ENCODE data around the gene ALDH1A2. TPM values are rescaled to one million over a fixed set of nuclear protein-coding genes. Genes with fewer than 3 reads are reported as not detected.

ALDH1A2 gene
- total RNA-seq, 1 experiment from 2014 or later = 0.22 TPM

DNA sequence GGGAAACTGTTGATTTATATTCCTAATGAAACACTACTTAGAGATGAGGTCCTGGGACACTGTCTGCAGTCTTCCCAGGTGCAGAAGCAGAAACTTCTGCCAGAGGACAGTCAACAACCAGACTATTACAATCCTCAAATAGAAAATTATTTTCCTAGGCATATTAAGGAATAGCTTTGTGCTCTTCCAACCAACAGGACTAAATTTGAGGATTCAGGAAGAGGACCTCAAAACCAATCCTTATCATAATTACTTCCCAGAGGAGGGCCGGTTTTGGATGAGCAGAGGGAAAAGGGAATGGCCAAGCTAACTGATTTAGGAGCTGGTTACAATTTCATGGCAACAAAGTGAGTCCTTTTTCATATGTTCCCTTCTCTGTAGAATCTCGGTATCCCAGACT, 21.0 kb downstream of the ALDH1A2 start:
- Histone ChIP-seq H3K27me3 (ENCODE audit: low read length) (no peaks in the 10 kb centered on the region), H3K27ac (ENCODE audit: low read length) (no peak overlapping the region), H3K79me2 (ENCODE audit: low read length) (no peaks in the 10 kb centered on the region), H3K36me3 (ENCODE audit: low read depth, low read length) (no peaks in the 10 kb centered on the region), H3K4me2 (ENCODE audit: low read length) (no peak overlapping the region), H3K4me3 (ENCODE audit: low read length) (no peak overlapping the region), H3K9me2 (replicated peaks; ENCODE audit: low read length) (no peaks in the 10 kb centered on the region), H4K20me1 (ENCODE audit: low read length) (no peaks in the 10 kb centered on the region), H2AFZ (ENCODE audit: low read length) (no peak overlapping the region), H3K9me3 (ENCODE audit: low read length) (no peaks in the 10 kb centered on the region), H3K9ac (ENCODE audit: low read length) (no peak overlapping the region), H3F3A (ENCODE audit: low read length, unreplicated experiment) (no peaks in the 10 kb centered on the region), H3K4me1 (ENCODE audit: insufficient read depth, low read length) (peaks cover 28% of the 10 kb centered on the region)
- ChIA-PET POLR2A (ENCODE audit: unreplicated experiment) (no interaction called here), CTCF (no interaction called here)
- intact Hi-C loops (cut with micrococcal nuclease) = no loop called here
- TF ChIP-seq EZH2 (IDR thresholded peaks at IDR 0.05; ENCODE audit: low read length, unreplicated experiment) = no peak
- TF ChIP-seq EZH2phosphoT487 (IDR thresholded peaks at IDR 0.05; ENCODE audit: borderline replicate concordance, low read length) = no peak
- TF ChIP-seq, protein P1, sequence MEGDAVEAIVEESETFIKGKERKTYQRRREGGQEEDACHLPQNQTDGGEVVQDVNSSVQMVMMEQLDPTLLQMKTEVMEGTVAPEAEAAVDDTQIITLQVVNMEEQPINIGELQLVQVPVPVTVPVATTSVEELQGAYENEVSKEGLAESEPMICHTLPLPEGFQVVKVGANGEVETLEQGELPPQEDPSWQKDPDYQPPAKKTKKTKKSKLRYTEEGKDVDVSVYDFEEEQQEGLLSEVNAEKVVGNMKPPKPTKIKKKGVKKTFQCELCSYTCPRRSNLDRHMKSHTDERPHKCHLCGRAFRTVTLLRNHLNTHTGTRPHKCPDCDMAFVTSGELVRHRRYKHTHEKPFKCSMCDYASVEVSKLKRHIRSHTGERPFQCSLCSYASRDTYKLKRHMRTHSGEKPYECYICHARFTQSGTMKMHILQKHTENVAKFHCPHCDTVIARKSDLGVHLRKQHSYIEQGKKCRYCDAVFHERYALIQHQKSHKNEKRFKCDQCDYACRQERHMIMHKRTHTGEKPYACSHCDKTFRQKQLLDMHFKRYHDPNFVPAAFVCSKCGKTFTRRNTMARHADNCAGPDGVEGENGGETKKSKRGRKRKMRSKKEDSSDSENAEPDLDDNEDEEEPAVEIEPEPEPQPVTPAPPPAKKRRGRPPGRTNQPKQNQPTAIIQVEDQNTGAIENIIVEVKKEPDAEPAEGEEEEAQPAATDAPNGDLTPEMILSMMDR (conservative IDR thresholded peaks at IDR 0.05; ENCODE audit: low read depth, low read length) = no peak
- BruUV-seq (replicated peaks) = no TSS peak
- DNase-seq (no peak), ATAC-seq (no peak)

DNA sequence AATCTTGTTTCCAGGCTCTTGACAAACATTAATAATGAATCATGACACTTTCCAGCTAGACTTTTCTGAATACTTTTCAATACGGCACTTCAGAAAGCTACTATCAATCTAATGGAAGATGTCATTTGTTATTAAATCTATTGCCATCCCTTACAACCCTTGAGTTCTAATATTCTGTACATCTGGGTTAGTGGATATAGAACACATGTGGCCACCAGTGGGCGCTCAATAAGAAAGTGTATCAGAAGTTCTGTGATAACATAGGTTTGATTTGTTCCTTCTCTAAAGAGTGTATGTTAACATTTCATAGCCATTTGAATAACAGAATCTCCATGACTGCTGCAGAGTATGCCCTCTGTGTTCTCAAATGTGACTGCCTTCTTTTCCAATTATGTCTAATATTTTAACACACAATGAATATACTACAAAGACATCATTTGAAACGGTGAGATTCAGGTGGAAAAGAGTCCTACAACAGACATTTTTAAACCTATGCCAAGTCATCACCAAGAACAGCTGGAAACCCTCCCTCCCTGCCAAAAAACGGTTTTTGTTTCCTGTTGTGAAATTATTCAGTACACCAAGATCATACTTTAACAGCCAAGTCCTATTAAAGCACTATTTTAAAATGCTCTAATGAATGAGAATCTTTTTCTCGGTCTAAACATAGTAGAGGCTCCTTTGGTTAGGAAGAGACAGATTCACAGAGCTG, 22.2 kb downstream of the ALDH1A2 start:
- Histone ChIP-seq H3K36me3 (ENCODE audit: low read depth, low read length) (no peaks in the 10 kb centered on the region), H3K4me2 (ENCODE audit: low read length) (no peak overlapping the region), H4K20me1 (ENCODE audit: low read length) (no peaks in the 10 kb centered on the region), H3K79me2 (ENCODE audit: low read length) (no peaks in the 10 kb centered on the region), H3K27me3 (ENCODE audit: low read length) (no peaks in the 10 kb centered on the region), H3K9me2 (replicated peaks; ENCODE audit: low read length) (no peaks in the 10 kb centered on the region), H3K4me3 (ENCODE audit: low read length) (no peak overlapping the region), H3K27ac (ENCODE audit: low read length) (no peak overlapping the region), H3K9me3 (ENCODE audit: low read length) (no peaks in the 10 kb centered on the region), H3K4me1 (ENCODE audit: insufficient read depth, low read length) (peaks cover 38% of the 10 kb centered on the region), H3K9ac (ENCODE audit: low read length) (no peak overlapping the region), H3F3A (ENCODE audit: low read length, unreplicated experiment) (peaks cover 9% of the 10 kb centered on the region), H2AFZ (ENCODE audit: low read length) (no peak overlapping the region)
- no peak for TF ChIP-seq EZH2phosphoT487 (IDR thresholded peaks at IDR 0.05; ENCODE audit: borderline replicate concordance, low read length)
- no peak for TF ChIP-seq EZH2 (IDR thresholded peaks at IDR 0.05; ENCODE audit: low read length, unreplicated experiment)
- TF ChIP-seq, protein P1 (conservative IDR thresholded peaks at IDR 0.05; ENCODE audit: low read depth, low read length) = peak; percentile 75
- ChIA-PET CTCF (no interaction called here), POLR2A (ENCODE audit: unreplicated experiment) (no interaction called here)
- DNase-seq (peak; percentile 42), ATAC-seq (no peak)
- BruUV-seq (replicated peaks) = no TSS peak
- intact Hi-C loops (cut with micrococcal nuclease) = no loop called here

DNA sequence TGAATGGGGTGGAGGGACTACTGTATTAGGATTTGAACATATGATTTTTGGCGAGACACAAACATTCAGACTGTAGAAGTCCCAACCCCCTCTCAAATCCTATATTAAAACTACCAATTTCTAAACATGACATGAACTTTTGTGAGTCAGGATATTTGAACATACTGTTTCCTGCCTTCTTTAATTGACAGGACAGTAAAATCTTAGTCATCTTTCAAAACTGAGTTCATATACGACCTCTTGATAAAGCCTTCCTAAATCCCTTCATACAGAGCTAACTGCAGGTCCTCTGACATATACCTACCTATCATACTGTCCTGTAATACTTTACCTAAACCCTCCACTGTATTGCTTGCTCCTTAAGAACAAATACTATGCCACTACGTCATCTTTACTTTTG, 23.5 kb downstream of the ALDH1A2 start:
- DNase-seq = peak; percentile 51
- Histone ChIP-seq H3K9me2 (replicated peaks; ENCODE audit: low read length) (no peaks in the 10 kb centered on the region), H3K9ac (ENCODE audit: low read length) (no peak overlapping the region), H3K27me3 (ENCODE audit: low read length) (no peaks in the 10 kb centered on the region), H3K9me3 (ENCODE audit: low read length) (no peaks in the 10 kb centered on the region), H3K4me1 (ENCODE audit: insufficient read depth, low read length) (peaks cover 47% of the 10 kb centered on the region), H3K4me3 (ENCODE audit: low read length) (no peak overlapping the region), H3F3A (ENCODE audit: low read length, unreplicated experiment) (peaks cover 14% of the 10 kb centered on the region), H3K36me3 (ENCODE audit: low read depth, low read length) (no peaks in the 10 kb centered on the region), H2AFZ (ENCODE audit: low read length) (no peak overlapping the region), H3K79me2 (ENCODE audit: low read length) (no peaks in the 10 kb centered on the region), H3K4me2 (ENCODE audit: low read length) (peak overlapping the region; percentile 24; the same call in 1 of the 2 replicates), H3K27ac (ENCODE audit: low read length) (peak overlapping the region; percentile 20; the same call in 1 of the 2 replicates), H4K20me1 (ENCODE audit: low read length) (no peaks in the 10 kb centered on the region)
- ChIA-PET CTCF (no interaction called here), POLR2A (ENCODE audit: unreplicated experiment) (no interaction called here)
- intact Hi-C loops (cut with micrococcal nuclease) = no loop called here
- BruUV-seq (replicated peaks) = no TSS peak
- TF ChIP-seq, protein P1 (conservative IDR thresholded peaks at IDR 0.05; ENCODE audit: low read depth, low read length) = no peak
- TF ChIP-seq EZH2 (IDR thresholded peaks at IDR 0.05; ENCODE audit: low read length, unreplicated experiment) = no peak
- TF ChIP-seq EZH2phosphoT487 (IDR thresholded peaks at IDR 0.05; ENCODE audit: borderline replicate concordance, low read length) = no peak
- ATAC-seq = peak; percentile 23

Measured in PC-3 (cell line).